Measurements from ENCODE around the gene ICAM1.

The ICAM1 gene

DNA sequence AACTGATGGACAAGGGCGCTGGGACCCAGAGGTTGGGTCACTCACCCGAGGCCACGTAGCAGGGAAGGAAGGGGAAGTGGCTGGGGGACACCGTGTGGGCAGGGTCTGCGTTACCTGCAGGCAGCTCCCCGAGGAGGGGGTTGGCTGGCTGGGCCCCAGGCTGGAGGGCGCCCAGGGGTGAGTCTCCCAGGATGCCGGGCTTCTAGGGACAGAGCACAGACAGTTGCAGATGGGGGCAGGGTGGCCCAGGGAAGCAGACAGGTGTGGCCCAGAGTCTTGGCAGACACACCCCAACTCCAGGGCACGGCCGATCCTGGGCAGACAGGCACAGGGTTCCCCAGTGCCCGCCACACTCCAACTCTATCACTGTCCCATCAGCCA, 50.5 kb downstream of the ICAM1 start:
- DNase-seq (ENCODE audit: low read depth in 2 of 2): no peak

DNA sequence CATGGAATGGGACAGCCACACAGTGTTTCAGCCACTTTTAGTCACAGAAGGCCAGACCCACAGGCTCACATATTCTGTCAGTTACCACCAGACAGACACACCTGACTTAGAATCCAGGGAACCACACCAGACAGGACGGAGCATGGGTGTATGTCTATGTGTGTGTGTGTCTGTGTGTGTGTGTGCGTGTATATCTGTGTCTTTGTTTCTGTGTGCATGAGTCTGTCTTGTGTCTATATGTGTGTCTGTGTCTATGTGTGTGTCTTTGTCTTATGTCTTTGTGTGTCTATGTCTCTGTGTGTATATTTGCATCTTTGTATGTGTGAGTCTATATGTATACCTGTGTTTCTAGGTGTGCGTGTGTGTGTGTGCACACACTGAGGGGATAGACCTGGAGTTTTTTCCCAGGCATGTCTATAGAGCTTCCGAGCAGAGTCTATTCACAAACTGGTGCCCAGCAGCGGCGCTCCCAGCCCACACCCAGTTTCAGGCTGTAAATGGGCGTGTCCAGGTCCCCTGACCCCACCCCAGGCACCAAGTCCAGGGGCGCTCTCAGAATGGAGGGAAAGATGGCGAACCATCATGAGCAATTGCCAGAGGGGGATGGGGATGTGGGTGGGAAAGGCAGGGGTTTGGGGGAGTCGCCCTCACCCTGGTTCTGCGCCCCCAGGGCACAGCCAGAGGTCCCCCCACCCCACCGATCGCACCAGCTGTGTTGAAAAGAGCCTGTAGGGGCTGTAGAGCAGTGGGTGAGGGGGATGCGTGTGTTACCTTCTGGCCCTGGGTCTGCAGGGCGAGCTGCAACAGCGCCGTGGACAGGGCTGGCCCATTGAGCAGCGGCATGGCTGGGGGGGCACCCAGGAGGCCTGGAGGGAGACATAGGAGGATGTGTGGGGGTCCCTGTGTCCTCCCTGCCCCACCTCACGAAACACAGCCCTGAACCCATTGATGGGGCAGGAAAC, 51.2 kb downstream of the ICAM1 start:
- DNase-seq (ENCODE audit: low read depth in 2 of 2): no peak

DNA sequence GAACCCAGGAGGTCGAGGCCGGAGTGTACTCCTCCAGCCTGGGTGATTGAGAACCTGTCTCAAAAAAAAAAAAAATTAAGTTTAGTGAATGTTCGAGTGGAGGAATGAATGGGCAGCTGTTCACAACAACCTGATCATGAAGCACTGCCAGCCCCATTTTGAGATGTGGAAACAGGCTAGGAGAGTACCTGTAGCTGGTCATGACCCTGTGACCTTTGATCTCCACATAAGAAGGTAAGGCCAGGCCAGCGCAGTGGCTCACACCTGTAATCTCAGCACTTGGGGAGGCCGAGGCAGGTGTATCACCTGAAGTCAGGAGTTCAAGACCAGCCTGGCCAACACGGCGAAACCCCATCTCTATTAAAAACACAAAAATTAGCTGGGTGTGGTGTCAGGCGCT, 54.8 kb downstream of the ICAM1 start:
- no peak for DNase-seq (ENCODE audit: low read depth in 2 of 2)

DNA sequence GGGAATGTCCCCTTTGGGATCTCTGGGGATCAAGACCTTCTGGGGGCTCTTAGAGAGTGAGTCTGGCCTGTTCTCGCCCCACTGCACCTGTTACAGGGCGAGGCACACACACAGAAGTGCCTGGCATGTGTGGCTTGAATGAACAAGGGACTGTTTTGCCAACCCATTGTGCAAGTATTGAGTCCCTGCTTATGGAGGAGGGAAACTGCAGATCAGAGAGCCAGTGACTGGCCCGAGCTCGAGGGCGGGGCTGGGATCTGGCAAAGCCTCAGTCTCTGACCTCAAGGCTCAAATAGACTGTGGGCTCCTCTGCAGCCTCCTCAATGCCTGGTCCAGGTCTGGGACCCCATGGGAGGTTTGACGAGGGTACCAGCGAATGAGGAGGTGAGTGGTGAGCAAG, 56.9 kb downstream of the ICAM1 start:
- no peak for DNase-seq (ENCODE audit: low read depth in 2 of 2)

DNA sequence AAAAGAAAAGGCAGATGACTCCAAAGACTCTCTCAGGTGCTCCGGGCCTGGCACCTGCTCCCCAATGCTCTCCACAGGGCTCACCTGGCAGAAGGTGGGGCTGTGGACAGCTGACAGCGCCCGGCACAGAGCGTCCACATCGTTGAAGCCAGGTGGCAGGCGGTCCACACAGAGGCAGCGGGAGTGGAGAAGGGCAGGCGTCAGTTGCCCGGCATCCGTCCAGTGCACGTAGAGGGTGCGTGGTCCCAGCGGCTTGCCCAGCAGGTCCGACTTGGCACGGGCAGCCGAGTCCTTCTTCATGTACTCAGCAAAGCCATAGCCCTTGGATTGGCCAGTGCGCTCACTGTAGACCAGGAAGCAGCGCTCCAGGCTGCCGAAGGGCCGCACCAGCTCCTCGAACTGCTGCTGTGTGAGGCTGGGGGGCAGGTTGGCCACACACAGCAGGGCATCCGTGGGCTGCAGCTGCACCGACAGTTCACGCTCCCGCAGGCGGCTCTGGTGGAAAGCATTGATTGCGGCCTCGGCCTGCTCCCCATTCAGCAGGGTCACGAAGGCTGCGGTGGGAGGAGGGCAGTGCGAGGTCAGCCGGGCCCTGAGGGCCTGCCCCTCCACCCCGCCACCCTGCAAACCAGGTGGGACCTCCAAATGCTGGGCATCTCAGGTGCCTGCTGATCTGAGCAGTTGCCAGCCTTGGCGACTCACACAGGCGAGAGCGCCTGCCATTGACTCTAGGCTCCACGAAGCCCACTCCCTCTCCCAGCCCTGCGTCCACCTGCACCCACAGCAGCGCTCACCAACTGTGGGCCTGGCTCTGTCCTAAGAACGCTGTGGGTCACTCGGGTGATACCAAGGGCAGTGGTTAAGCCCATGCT, 57.9 kb downstream of the ICAM1 start:
- no peak for DNase-seq (ENCODE audit: low read depth in 2 of 2)

DNA sequence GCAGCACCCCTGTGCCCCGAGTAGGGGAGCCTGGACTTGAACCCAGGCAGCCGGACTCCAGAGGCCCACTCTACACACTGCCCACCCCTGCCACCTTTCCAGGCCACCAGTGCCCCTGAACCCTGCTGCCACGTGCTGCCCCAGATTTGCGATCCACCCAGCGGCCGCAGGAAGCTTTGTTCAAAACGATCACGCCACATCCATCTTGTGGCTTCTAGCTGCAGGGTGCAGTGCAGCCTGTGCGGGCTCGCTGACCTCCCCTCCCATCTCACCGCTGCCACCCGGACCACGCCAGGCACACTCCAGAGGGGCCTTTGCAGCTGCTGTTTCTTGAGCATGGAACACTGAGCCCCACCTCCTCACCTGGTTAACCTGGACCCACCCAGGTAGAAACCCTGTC, 58.6 kb downstream of the ICAM1 start:
- DNase-seq (ENCODE audit: low read depth in 2 of 2): no peak

DNA sequence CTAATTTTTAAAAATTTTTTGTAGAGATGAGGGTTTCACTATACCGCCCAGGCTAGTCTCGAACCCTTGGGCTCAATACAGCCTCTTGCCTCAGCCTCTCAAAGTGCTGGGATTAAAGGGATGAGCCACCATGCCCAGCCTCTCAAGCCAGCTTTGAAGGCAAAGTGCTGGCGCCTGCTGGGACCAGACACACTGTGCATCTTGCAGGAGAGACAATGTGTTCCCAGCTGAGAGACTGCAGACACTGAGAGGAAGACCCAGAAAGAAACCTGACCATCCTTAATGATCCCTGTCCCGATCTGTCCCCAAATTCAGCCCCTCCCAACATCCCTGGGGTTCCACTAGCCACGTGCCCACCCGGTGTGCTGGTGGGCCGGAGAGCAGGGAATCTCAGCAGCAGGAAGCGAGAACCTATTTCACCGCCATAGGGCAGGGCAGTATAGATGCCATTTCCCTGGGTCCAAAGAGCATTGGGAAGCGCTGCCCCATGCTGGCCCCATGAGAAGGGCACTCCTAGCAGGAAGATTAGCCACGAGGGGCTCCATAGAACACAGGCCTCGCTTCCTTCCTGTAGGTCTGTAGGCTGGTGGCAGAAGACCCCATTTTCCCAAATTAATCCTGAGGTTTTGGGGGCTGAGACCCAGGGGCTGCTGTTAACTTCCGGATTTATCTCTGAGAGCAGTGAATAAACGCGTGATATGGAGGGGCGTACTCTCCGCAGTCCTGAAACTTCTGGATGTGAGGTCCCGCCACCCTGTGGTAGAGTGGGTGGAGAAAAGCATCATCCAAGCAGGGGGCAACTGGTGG, 61.4 kb downstream of the ICAM1 start:
- DNase-seq (ENCODE audit: low read depth in 2 of 2): no peak

DNA sequence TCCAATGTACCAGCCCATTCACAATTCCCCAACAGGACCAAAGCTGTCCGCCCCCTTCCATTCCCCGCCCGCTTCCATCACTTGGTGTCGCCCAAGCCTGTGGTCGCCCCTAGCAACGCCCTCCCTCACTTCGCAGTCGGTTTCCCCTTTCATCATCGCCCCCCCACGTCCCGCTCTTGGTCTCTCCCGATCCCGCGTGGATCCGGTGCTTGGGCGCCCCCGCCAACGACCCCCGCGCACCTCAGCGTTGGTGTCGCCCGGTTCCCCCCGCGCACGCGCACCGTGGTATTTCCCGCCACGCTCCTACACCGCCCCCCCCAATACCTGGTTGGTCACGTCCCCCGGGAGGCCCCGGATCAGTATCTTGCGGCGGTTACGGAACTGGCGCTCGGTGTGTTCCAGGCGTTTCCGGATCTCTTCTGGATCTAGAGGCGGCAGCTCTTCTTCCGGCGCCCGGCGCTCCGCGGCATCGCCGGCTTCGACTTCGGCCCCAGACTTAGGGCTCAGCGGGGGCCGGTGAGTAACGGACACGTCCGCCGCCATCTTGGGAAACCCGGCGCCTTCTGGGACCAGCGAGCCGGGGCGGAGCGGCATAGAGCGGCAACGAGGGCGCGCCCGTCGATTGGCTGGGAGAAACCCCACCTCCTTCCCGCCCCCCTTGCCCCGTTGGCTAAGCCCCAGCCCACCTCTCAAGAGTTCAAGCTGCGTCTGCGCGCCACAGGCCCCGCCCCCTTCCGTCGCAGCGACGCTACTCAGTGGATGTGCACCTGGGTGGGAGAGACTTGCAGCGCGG, 62.2 kb downstream of the ICAM1 start, which contains the start of gene RAVER1:
Gene RAVER1 (minus strand): TSS at position 565 of the 793 bp plus-strand sequence. CDS start 22 bp downstream, at position 543.
- peak; percentile 90 to 92 for DNase-seq (ENCODE audit: low read depth in 2 of 2)

DNA sequence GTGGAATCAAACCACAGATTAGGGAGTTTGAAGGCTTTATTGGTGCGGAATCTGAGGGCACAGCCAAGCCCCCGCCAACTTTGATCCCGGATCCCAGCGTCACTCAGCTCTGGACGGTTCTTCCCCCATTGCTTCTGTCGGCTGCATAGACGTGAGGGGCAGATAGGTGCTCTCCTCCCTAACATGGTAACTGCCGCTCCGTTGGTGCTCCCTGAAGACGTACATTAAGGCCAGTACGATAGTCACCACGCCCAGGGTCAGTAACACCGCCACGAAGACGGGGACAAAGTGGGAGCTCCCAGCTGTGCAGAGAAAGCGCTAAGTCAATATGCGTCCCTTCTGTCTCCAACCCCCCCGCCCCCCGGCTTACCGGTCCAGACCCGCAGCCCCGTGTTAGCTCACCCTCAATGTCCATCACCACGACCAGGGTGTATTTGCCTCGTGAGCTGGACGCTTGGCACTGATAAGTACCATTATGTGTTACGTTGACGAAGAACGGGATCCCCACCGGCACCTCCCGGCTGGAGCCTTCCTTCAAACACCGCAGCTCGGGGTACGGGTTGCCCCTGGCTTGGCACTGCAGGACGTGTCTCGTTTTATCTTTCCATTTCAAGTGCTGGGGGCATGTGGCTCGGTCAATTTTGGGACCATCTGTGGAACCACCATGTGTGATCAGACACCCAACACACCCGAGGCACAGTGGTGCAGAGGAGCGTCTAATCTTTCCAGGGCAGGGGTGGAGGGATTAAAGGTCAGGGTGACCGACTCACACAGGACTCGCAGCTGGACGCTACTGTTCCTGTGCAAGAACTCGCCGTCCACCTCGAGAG, 63.1 kb downstream of the ICAM1 start:
- no peak for DNase-seq (ENCODE audit: low read depth in 2 of 2)

DNA sequence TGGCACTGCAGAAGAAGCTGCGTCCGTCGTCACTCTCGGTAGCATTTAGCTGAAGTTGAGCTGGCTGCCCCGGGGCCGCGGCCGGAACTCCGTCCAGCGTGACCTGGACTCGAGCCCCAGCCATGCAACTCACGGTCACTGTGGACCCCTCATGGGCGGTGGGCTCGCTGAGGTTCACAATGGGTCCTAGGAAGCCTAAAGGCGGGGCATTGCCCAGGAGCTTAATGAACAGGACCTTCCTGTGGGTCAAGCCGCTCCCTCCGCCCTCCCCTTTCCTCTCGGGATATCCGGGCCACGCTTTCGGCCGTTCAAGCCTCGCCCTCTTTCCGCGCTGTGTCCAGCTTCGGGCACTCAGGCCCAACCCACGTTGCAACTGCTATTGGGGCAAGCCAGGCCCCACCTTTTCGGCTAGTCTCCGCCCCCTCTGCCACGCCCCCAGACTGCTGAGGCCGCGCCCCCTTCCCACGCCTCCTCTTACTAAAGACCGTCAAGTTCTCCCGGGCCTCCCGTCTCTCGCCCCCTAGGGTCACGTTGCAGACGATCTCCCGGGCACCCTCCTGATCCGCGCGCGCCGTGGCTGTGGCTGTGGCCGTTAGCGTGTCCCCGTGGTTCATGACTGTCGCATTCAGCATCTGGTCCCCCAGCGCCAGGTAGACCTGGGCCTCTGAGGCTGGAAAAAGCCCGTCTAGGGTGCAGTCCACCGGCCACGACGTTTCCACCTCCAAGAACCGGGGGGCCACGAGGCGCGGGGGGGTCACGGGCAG, 63.9 kb downstream of the ICAM1 start:
- peak; percentile 53 to 58 for DNase-seq (ENCODE audit: low read depth in 2 of 2)

DNA sequence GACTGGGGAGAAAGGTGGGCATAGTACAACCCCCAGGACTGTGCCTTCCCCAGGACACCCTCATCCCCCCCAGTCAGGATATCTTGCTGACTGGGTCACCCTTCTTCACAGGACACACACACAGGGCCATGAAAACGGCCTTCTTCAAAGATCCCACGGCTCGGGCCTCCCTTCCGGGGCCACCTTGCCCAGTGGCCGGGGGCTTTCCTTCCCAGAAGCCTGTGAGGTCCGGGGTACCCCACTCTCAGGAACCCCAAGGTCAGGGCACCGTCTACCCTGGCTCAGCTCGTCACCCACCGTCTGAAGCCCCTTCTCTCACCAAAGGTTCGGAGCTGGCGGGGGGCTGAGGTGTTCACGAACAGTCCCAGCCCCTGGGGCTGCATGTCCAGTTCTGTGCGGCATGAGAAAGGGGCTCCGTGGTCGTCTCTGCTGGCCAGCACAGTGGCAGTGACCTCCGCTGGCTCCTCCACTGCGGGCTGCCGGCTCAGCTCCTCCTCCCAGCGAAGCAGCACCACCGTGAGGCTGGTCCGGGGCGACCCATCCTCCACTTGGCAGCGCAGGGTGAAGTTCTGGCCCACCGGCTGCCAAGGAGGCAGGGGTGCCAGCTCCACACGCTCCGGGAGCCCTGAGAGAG, 64.5 kb downstream of the ICAM1 start:
- no peak for DNase-seq (ENCODE audit: low read depth in 2 of 2)
